Measurements from ENCODE around the gene PRKCA.

DNA sequence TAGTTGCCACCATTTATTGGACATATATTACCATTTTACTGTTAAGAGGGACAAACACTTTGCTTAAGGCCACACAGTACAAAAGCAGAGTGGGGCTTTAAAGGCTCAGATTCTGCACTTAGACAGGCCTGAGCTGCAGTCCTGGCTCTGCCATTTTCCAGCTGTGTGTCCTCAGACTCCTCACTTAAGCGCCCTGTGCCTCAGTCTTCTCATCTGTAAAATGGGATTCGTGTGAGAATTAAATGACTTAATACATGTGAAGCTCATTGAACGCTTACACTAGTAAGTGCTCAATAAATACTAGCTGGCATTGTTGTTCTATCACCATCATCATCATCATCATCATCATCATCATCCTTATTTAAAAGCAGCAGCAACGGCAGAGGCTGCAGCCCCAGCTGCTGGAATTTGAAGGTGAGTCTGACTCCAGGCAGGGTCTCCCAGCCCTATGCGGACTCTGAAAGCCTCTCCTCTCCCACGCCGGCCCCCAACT is 532.1 kb downstream of the PRKCA start:
- TF ChIP-seq GATA2 (IDR thresholded peaks at IDR 0.05; ENCODE audit: low read depth, low read length): no peak
- no peak for TF ChIP-seq GATA3 (IDR thresholded peaks at IDR 0.05; ENCODE audit: low read depth, low read length)

Data from SH-SY5Y (cell line).